A204.1 (cell line): ENCODE measurements around the gene KRT38.

Experiments
- FAIRE-seq: peaks from 2 replicates; lab custom pipeline; 2012; peaks lifted over from hg19 to GRCh38; lab: Jason Lieb, UNC

Gene KRT38

GRCh38 chr17:41440531-41441033 lies at the start of gene KRT38:
KRT38 (minus strand) TSS chr17:41440983; CDS start chr17:41440921, 62 bp downstream.
- FAIRE-seq = no peak

- FAIRE-seq = no peak
These were observed 48.7 kb upstream of the KRT38 start, which contains the start of gene KRT36 for GRCh38 chr17:41489531-41489930. KRT36 (minus strand) TSS chr17:41489910; CDS start chr17:41489864, 46 bp downstream.

- no peak for FAIRE-seq
These were observed 46.2 kb upstream of the KRT38 start for GRCh38 chr17:41486809-41487530.

GRCh38 chr17:41486316-41486715 lies 45.5 kb upstream of the KRT38 start:
- FAIRE-seq = no peak

GRCh38 chr17:41484920-41485904 lies 44.4 kb upstream of the KRT38 start:
- FAIRE-seq = no peak

GRCh38 chr17:41483991-41484826 lies 43.4 kb upstream of the KRT38 start:
- no peak for FAIRE-seq

- FAIRE-seq = no peak
These were observed 42.7 kb upstream of the KRT38 start for GRCh38 chr17:41483531-41483930.

GRCh38 chr17:41481036-41481435 lies 40.3 kb upstream of the KRT38 start, which contains the start of gene KRT35:
KRT35 (minus strand) TSS chr17:41481151; CDS start chr17:41481097, 54 bp downstream.
- FAIRE-seq = no peak

- FAIRE-seq = no peak
These were observed 39.8 kb upstream of the KRT38 start for GRCh38 chr17:41480581-41480980.

GRCh38 chr17:41480136-41480535 lies 39.4 kb upstream of the KRT38 start:
- no peak for FAIRE-seq

- no peak for FAIRE-seq
These were observed 37.5 kb upstream of the KRT38 start for GRCh38 chr17:41478237-41478636.

- no peak for FAIRE-seq
These were observed 36.4 kb upstream of the KRT38 start for GRCh38 chr17:41476866-41477815.

- FAIRE-seq = no peak
These were observed 34.6 kb upstream of the KRT38 start for GRCh38 chr17:41475421-41475820.

- no peak for FAIRE-seq
These were observed 34.1 kb upstream of the KRT38 start for GRCh38 chr17:41474863-41475262.

- FAIRE-seq = no peak
These were observed 27.6 kb upstream of the KRT38 start for GRCh38 chr17:41468346-41468745.

GRCh38 chr17:41467561-41467960 lies 26.8 kb upstream of the KRT38 start:
- FAIRE-seq = no peak

GRCh38 chr17:41466988-41467387 lies 26.2 kb upstream of the KRT38 start, which contains the start of gene KRT32:
KRT32 (minus strand) TSS chr17:41467386; CDS start chr17:41467325, 61 bp downstream.
- no peak for FAIRE-seq

- no peak for FAIRE-seq
These were observed 23.9 kb upstream of the KRT38 start for GRCh38 chr17:41464682-41465081.

- no peak for FAIRE-seq
These were observed 23.4 kb upstream of the KRT38 start for GRCh38 chr17:41464173-41464572.

- FAIRE-seq = no peak
These were observed 23.0 kb upstream of the KRT38 start for GRCh38 chr17:41463746-41464145.

GRCh38 chr17:41462705-41463104 lies 21.9 kb upstream of the KRT38 start:
- FAIRE-seq = no peak
